Panc1 (cell line): ENCODE data around the gene DMTF1.

Experiments used
- TF ChIP-seq, protein P1 (sequence below): fragments of 450-650 bp; IDR thresholded peaks from 2 replicates; pipeline ENCODE4 v1.5.1; 2017; ENCODE audit warnings: mild to moderate bottlenecking
- TF ChIP-seq, protein P2 (sequence below), 2 experiments: IDR thresholded peaks; 2 replicates each; pipeline ENCODE4 v1.6.1; 2011 to 2012; ENCODE audit warnings: low read depth in 2 of 2, control low read depth in 1 of 2, low read length in 1 of 2, mild to moderate bottlenecking in 1 of 2, moderate library complexity in 1 of 2; ENCODE audit not compliant: insufficient read depth in 1 of 2

DNA sequence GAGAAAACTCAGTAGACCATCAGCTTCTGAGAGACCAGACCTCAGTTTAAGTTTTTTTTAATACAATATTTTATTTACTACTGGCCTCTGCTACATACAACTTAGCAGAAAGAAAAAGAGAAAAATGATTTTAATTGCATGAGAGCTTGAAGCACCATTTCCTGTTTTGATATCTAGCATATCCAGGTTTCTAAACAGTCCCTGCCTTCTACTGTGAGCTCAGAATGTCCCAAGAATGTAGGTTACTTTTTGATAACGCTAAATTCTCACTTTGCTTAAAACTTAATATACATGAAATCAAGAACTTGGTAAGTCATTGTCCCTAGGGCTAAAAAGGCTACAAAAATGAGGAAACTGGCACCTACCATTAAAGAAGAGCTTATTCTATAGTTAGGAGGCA lies 60.2 kb downstream of the DMTF1 start:
- TF ChIP-seq, protein P1, sequence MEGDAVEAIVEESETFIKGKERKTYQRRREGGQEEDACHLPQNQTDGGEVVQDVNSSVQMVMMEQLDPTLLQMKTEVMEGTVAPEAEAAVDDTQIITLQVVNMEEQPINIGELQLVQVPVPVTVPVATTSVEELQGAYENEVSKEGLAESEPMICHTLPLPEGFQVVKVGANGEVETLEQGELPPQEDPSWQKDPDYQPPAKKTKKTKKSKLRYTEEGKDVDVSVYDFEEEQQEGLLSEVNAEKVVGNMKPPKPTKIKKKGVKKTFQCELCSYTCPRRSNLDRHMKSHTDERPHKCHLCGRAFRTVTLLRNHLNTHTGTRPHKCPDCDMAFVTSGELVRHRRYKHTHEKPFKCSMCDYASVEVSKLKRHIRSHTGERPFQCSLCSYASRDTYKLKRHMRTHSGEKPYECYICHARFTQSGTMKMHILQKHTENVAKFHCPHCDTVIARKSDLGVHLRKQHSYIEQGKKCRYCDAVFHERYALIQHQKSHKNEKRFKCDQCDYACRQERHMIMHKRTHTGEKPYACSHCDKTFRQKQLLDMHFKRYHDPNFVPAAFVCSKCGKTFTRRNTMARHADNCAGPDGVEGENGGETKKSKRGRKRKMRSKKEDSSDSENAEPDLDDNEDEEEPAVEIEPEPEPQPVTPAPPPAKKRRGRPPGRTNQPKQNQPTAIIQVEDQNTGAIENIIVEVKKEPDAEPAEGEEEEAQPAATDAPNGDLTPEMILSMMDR, result no peak
- TF ChIP-seq, protein P2, sequence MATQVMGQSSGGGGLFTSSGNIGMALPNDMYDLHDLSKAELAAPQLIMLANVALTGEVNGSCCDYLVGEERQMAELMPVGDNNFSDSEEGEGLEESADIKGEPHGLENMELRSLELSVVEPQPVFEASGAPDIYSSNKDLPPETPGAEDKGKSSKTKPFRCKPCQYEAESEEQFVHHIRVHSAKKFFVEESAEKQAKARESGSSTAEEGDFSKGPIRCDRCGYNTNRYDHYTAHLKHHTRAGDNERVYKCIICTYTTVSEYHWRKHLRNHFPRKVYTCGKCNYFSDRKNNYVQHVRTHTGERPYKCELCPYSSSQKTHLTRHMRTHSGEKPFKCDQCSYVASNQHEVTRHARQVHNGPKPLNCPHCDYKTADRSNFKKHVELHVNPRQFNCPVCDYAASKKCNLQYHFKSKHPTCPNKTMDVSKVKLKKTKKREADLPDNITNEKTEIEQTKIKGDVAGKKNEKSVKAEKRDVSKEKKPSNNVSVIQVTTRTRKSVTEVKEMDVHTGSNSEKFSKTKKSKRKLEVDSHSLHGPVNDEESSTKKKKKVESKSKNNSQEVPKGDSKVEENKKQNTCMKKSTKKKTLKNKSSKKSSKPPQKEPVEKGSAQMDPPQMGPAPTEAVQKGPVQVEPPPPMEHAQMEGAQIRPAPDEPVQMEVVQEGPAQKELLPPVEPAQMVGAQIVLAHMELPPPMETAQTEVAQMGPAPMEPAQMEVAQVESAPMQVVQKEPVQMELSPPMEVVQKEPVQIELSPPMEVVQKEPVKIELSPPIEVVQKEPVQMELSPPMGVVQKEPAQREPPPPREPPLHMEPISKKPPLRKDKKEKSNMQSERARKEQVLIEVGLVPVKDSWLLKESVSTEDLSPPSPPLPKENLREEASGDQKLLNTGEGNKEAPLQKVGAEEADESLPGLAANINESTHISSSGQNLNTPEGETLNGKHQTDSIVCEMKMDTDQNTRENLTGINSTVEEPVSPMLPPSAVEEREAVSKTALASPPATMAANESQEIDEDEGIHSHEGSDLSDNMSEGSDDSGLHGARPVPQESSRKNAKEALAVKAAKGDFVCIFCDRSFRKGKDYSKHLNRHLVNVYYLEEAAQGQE (IDR thresholded peaks at IDR 0.05; ENCODE audit: insufficient read depth in 1 of 2, low read depth in 2 of 2, low read length in 1 of 2), result no peak
